WERI-Rb-1 (cell line): Measurements from ENCODE around the gene EPGN.

Experiments used
- DNase-seq: peaks from one replicate; pipeline ENCODE4 v3.0.0-alpha.2; 2020
- H3K27ac ChIP-seq: fragments of 250-450 bp; sonication (Bioruptor Pico); 2 replicates; pipeline ENCODE4 v1.5.1; 2020; ENCODE audit warnings: mild to moderate bottlenecking, moderate library complexity
- H3K27me3 ChIP-seq: fragments of 250-450 bp; sonication (Bioruptor Pico); 2 replicates; pipeline ENCODE4 v1.5.1; 2021; ENCODE audit warnings: mild to moderate bottlenecking, low read depth, moderate library complexity; ENCODE audit not compliant: insufficient read depth, severe bottlenecking
- H3K36me3 ChIP-seq: fragments of 250-450 bp; sonication (Bioruptor Pico); 2 replicates; pipeline ENCODE4 v1.5.1; 2020; ENCODE audit warnings: mild to moderate bottlenecking, moderate library complexity
- H3K4me3 ChIP-seq: 2 replicates; pipeline ENCODE4 v1.5.1; 2011; ENCODE audit warnings: low read depth, mild to moderate bottlenecking, control low read depth, low read length
- H3K9me3 ChIP-seq: fragments of 250-450 bp; sonication (Bioruptor Pico); 2 replicates; pipeline ENCODE4 v1.5.1; 2021; ENCODE audit warnings: mild to moderate bottlenecking, moderate library complexity; ENCODE audit not compliant: severe bottlenecking
- TF ChIP-seq, protein P1 (sequence below): IDR thresholded peaks from 2 replicates; pipeline ENCODE4 v1.5.1; 2011; ENCODE audit warnings: low read depth, mild to moderate bottlenecking, control low read depth, inconsistent platforms, low read length

EPGN gene

DNA sequence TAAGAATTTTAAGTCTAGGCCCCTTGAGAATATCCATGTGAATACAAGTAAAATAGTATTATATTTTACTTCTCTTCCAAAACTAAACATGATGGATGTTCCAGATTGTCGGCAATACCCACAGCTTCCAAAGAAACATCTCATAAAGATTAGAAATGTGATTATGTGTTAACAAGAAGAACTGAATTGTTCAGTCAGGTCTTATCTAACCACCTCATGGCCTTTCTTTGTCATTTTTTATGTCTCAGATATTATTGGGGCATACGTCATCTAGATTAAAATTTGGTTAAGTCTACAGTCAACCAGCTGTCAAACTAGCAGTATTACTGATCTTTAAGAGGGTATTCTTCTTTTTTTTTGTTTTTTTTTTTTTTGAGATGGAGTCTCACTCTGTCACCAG, 10.0 kb downstream of the EPGN start:
- Histone ChIP-seq H3K9me3 (no peaks in the 10 kb centered on the region), H3K36me3 (no peaks in the 10 kb centered on the region), H3K27ac (no peak overlapping the region), H3K27me3 (no peaks in the 10 kb centered on the region), H3K4me3 (no peak overlapping the region)
- TF ChIP-seq, protein P1, sequence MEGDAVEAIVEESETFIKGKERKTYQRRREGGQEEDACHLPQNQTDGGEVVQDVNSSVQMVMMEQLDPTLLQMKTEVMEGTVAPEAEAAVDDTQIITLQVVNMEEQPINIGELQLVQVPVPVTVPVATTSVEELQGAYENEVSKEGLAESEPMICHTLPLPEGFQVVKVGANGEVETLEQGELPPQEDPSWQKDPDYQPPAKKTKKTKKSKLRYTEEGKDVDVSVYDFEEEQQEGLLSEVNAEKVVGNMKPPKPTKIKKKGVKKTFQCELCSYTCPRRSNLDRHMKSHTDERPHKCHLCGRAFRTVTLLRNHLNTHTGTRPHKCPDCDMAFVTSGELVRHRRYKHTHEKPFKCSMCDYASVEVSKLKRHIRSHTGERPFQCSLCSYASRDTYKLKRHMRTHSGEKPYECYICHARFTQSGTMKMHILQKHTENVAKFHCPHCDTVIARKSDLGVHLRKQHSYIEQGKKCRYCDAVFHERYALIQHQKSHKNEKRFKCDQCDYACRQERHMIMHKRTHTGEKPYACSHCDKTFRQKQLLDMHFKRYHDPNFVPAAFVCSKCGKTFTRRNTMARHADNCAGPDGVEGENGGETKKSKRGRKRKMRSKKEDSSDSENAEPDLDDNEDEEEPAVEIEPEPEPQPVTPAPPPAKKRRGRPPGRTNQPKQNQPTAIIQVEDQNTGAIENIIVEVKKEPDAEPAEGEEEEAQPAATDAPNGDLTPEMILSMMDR = no peak
- DNase-seq = no peak

DNA sequence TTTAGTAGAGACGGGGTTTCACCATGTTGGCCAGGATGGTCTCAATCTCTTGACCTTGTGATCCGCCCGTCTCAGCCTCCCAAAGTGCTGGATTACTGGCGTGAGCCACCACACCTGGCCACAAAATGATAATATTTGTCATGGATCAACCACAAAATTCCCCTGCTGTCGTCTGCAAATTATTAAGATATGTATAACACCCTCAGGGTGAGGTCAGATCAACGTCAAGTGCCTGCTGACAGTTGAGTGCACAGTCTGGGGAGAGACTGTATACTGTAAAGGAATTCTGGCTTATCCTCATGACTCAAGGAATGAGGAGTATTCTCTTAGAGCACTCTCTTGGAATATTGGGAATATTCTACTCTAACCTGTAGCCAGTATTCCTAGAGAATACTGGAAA, 11.2 kb downstream of the EPGN start:
- H3K27me3 ChIP-seq = no peaks in the 10 kb centered on the region
- DNase-seq = no peak
- H3K36me3 ChIP-seq = no peaks in the 10 kb centered on the region
- TF ChIP-seq, protein P1 = no peak
- no peak overlapping the region for H3K27ac ChIP-seq
- H3K9me3 ChIP-seq = no peaks in the 10 kb centered on the region
- H3K4me3 ChIP-seq = no peak overlapping the region

DNA sequence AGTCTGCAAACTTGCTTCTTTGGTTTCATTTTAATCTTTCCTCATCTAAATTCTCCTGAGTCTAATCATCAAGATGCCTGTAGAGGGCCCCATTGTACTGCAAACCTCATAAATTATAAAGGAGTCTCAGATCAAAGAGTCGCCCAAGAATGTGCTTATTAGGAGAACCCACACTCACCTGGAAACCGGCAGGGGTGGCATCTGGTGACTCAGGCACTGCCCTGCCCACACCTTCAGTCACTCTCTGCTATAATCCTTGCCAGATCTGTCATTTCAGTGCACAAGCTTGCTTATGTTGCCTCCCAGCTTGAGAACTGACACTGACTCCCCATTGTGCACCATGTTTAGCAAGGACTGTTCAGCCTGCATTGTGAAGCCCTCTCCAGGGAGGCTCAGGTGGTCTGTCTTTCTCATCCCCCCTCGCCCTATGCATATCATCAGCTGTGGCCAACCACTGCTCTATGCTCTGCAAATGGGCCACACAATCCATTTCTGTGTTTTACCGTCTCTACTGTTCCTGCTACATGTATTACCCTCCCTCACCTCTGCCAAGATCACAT, 12.4 kb downstream of the EPGN start:
- TF ChIP-seq, protein P1 = no peak
- no peaks in the 10 kb centered on the region for H3K36me3 ChIP-seq
- no peak overlapping the region for H3K27ac ChIP-seq
- H3K9me3 ChIP-seq = no peaks in the 10 kb centered on the region
- no peak overlapping the region for H3K4me3 ChIP-seq
- H3K27me3 ChIP-seq = no peaks in the 10 kb centered on the region
- DNase-seq = peak; percentile 23

DNA sequence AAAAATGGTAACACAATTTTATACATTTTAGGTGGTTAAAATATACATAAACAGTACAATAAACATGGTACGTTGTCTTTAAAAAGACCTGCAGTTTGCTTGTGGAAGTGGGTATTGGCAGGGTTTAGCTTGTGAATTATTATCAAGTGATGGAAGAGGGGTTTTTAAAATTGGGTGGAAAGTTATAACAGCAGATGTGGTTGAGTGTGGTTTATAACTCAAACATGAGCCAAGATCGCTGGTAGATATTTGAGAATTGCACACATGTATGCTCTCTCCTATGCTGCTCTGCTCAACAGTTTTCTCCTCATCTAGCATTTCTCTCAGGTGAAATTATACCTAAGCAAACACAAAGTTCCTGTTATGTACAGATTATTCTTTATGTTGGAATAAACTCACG, 14.0 kb downstream of the EPGN start:
- no peaks in the 10 kb centered on the region for H3K9me3 ChIP-seq
- H3K27ac ChIP-seq = no peak overlapping the region
- no peak for DNase-seq
- H3K4me3 ChIP-seq = no peak overlapping the region
- TF ChIP-seq, protein P1 = no peak
- no peaks in the 10 kb centered on the region for H3K36me3 ChIP-seq
- H3K27me3 ChIP-seq = no peaks in the 10 kb centered on the region

DNA sequence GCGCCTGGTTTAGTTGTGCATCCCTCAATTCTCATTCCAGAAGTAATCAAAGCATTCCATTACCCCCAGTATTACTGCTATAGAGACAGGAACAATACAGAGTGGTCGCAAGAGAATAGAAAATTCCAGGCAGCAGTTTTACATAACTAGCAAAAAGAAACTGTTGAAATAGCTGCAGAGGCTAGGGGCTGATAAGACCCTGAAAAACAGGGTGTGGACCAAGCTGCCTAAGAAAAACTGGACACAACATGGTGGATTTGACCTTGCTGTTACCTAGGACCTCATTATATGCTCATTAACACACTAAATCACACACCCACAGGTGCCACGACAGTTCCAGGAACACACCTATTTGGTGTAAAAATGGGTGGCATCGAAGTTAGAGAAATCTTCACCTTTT, 15.4 kb downstream of the EPGN start:
- Histone ChIP-seq H3K9me3 (no peaks in the 10 kb centered on the region), H3K27me3 (no peaks in the 10 kb centered on the region), H3K27ac (no peak overlapping the region), H3K36me3 (no peaks in the 10 kb centered on the region), H3K4me3 (no peak overlapping the region)
- TF ChIP-seq, protein P1 = no peak
- DNase-seq = no peak

DNA sequence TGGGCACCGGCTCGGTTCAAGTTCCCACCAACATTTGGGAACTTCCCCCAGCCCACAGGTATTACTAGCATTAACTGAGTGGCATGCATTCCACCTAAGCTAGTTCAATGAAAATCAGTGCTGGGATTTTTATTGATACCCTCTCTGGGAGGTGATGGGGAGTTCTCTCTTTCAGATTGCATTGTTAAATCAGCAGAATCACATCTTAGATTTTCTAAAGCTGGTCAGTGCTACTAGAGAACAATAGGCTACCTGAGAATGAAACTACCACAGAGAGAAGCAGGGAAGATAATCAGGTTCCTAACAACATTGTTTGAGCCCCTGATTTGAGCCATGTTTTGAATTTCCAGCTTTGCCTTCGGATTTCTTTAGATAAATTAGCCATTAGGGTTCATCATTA, 16.0 kb downstream of the EPGN start:
- no peaks in the 10 kb centered on the region for H3K9me3 ChIP-seq
- H3K36me3 ChIP-seq = no peaks in the 10 kb centered on the region
- no peaks in the 10 kb centered on the region for H3K27me3 ChIP-seq
- no peak overlapping the region for H3K27ac ChIP-seq
- TF ChIP-seq, protein P1 = no peak
- DNase-seq = no peak
- H3K4me3 ChIP-seq = no peak overlapping the region
